ENCODE data around the gene PRKCQ.
"Not testable (repeated sequence)": the region's sequence is repeated elsewhere in the genome, so short reads cannot be mapped to it uniquely, and the experiment has no call there.

The PRKCQ gene

GRCh38 chr10:6473430-6473829, 106.6 kb downstream of the PRKCQ start:
- no peak for TF ChIP-seq CTCF (IDR thresholded peaks at IDR 0.05; ENCODE audit: low read depth, low read length)
- no peak overlapping the region for H3K4me3 ChIP-seq (ENCODE audit: low read depth, low read length)

- not testable (repeated sequence) for H3K4me3 ChIP-seq (ENCODE audit: low read depth, low read length)
Observed at GRCh38 chr10:6472710-6473005, 107.4 kb downstream of the PRKCQ start.

- no peak for TF ChIP-seq CTCF (IDR thresholded peaks at IDR 0.05; ENCODE audit: low read depth, low read length)
- H3K4me3 ChIP-seq (ENCODE audit: low read depth, low read length), result no peak overlapping the region
Observed at GRCh38 chr10:6470894-6471618, 109.0 kb downstream of the PRKCQ start.

- no peak for TF ChIP-seq CTCF (IDR thresholded peaks at IDR 0.05; ENCODE audit: low read depth, low read length)
- no peak overlapping the region for H3K4me3 ChIP-seq (ENCODE audit: low read depth, low read length)
Observed at GRCh38 chr10:6469661-6470060, 110.4 kb downstream of the PRKCQ start.

GRCh38 chr10:6465854-6466601, 114.0 kb downstream of the PRKCQ start:
- H3K4me3 ChIP-seq (ENCODE audit: low read depth, low read length), result no peak overlapping the region
- no peak for TF ChIP-seq CTCF (IDR thresholded peaks at IDR 0.05; ENCODE audit: low read depth, low read length)

GRCh38 chr10:6465437-6465836, 114.6 kb downstream of the PRKCQ start:
- no peak overlapping the region for H3K4me3 ChIP-seq (ENCODE audit: low read depth, low read length)
- TF ChIP-seq CTCF (IDR thresholded peaks at IDR 0.05; ENCODE audit: low read depth, low read length), result no peak

GRCh38 chr10:6464862-6465430, 115.1 kb downstream of the PRKCQ start:
- H3K4me3 ChIP-seq (ENCODE audit: low read depth, low read length), result no peak overlapping the region
- TF ChIP-seq CTCF (IDR thresholded peaks at IDR 0.05; ENCODE audit: low read depth, low read length), result no peak
